K562 (cell line): ENCODE measurements around the gene SDR42E2. TPM values are rescaled to one million over a fixed set of nuclear protein-coding genes. Genes with fewer than 3 reads are reported as not detected.
A peak's percentile ranks its signal among the peaks of the same experiment; 100 is the strongest.

ENCODE experiments used
- ATAC-seq: fragments of 200-7000 bp; cut with Tn5 transposase; 3 replicates; pipeline ENCODE4 v1.9.1; 2020; ENCODE audit warnings: moderate library complexity
- BruUV-seq: library from RNA; stranded (reverse); fragments of 400-500 nt; replicated peaks from 2 replicates; lab custom pipeline; 2021; lab: Mats Ljungman, UMichigan
- CTCF ChIA-PET: fragments of 300-600 bp; formaldehyde crosslinking; extraction: SDS; loops from one replicate; lab custom pipeline; 2021; ENCODE audit warnings: low intra/inter-chr PET ratio; lab: Yijun Ruan, JAX
- POLR2A ChIA-PET: fragments of 300-600, 350-650 bp; sonication (Branson Sonifier 250); formaldehyde crosslinking; extraction: SDS; loops from one replicate; lab custom pipeline; 2021; ENCODE audit warnings: antibody characterized with exemption, inconsistent platforms; lab: Yijun Ruan, JAX
- DNase-seq, 4 experiments: peaks; one replicate each; pipeline versions ENCODE4 v3.0.0 to v3.0.0-alpha.2; 2011 to 2018; ENCODE audit warnings: low spot score in 3 of 4, mixed read lengths in 3 of 4; ENCODE audit errors: extremely low read depth in 1 of 4
- FAIRE-seq: peaks from 2 replicates; lab custom pipeline; 2011; peaks lifted over from hg19 to GRCh38; lab: Jason Lieb, UNC
- H2AFZ ChIP-seq: 2 replicates; pipeline ENCODE4 v1.6.0; 2011; ENCODE audit warnings: low read depth, low read length, control low read depth, inconsistent platforms
- H3K27ac ChIP-seq: fragments of 200-600 bp; 3 replicates; pipeline ENCODE4 v1.8.0; 2011; ENCODE audit warnings: low read depth, mild to moderate bottlenecking, control low read depth, inconsistent platforms, low read length, moderate library complexity, mixed read lengths; ENCODE audit errors: extremely low read depth
- H3K27me3 ChIP-seq, 2 experiments: fragments of 300-600 bp in 1 of 2; 2 replicates in 1 of 2; 3 replicates in 1 of 2; pipeline versions ENCODE4 v1.6.0 to v1.8.0; 2011; ENCODE audit warnings: inconsistent platforms in 2 of 2, low read length in 2 of 2, mild to moderate bottlenecking in 1 of 2, mixed read lengths in 1 of 2, moderate library complexity in 1 of 2; ENCODE audit not compliant: control insufficient read depth in 2 of 2, insufficient read depth in 2 of 2
- H3K36me3 ChIP-seq: fragments of 300-600 bp; 3 replicates; pipeline ENCODE4 v1.8.0; 2011; ENCODE audit warnings: mild to moderate bottlenecking, low read length, inconsistent platforms; ENCODE audit not compliant: control insufficient read depth, insufficient read depth
- H3K4me1 ChIP-seq, 2 experiments: fragments of 200-600 bp in 1 of 2; replicated peaks in 1 of 2; 2 replicates in 1 of 2; 3 replicates in 1 of 2; pipeline versions ENCODE4 v1.5.1 to v1.8.0; 2011; ENCODE audit warnings: inconsistent platforms in 2 of 2, low read length in 2 of 2, mild to moderate bottlenecking in 1 of 2, mixed read lengths in 1 of 2, moderate library complexity in 1 of 2; ENCODE audit not compliant: control insufficient read depth in 2 of 2, insufficient read depth in 2 of 2
- H3K4me2 ChIP-seq: 2 replicates; pipeline ENCODE4 v1.6.1; 2011; ENCODE audit warnings: low read length, control low read depth, inconsistent platforms, mixed read lengths; ENCODE audit not compliant: insufficient read depth
- H3K4me3 ChIP-seq: fragments of 200-600 bp; sonication (generic), shearing (Covaris generic); 2 replicates; pipeline ENCODE4 v1.5.1; 2016; ENCODE audit warnings: control low read depth, inconsistent platforms
- H3K79me2 ChIP-seq: fragments of 200-600 bp; 3 replicates; pipeline ENCODE4 v1.8.0; 2011; ENCODE audit warnings: low read length, inconsistent platforms; ENCODE audit not compliant: control insufficient read depth, insufficient read depth
- H3K9ac ChIP-seq, 2 experiments: 2 replicates each; pipeline versions ENCODE4 v1.6.0 to v1.6.1; 2011; ENCODE audit warnings: low read depth in 2 of 2, low read length in 2 of 2, control low read depth in 1 of 2, inconsistent platforms in 1 of 2, mild to moderate bottlenecking in 1 of 2, mixed read lengths in 1 of 2; ENCODE audit not compliant: insufficient read depth in 1 of 2
- H3K9me1 ChIP-seq: one replicate; pipeline ENCODE4 v1.6.0; 2011; ENCODE audit warnings: inconsistent platforms, mild to moderate bottlenecking, low read length, moderate library complexity; ENCODE audit not compliant: control insufficient read depth, insufficient read depth
- H3K9me3 ChIP-seq: replicated peaks from 2 replicates; pipeline ENCODE4 v1.5.1; 2011; ENCODE audit warnings: low read depth, low read length, inconsistent platforms; ENCODE audit not compliant: control insufficient read depth, insufficient read depth
- H4K20me1 ChIP-seq: replicated peaks from 2 replicates; pipeline ENCODE4 v1.6.1; 2011; ENCODE audit warnings: low read length, inconsistent platforms, mixed read lengths; ENCODE audit not compliant: control insufficient read depth, insufficient read depth
- BDP1 ChIP-seq: IDR thresholded peaks from 3 replicates; pipeline ENCODE4 v1.6.1; 2011; ENCODE audit not compliant: insufficient read length, insufficient read depth
- FOSL1 ChIP-seq: fragments of 200-800 bp; sonication (Bioruptor generic); conservative IDR thresholded peaks from 2 replicates; pipeline ENCODE4 v1.6.1; 2016; ENCODE audit warnings: missing genetic modification characterization, missing compliant biosample characterization
- FOXP1 ChIP-seq: sonication (generic); formaldehyde crosslinking; IDR thresholded peaks from 2 replicates; pipeline ENCODE4 v1.8.0; 2022; ENCODE audit warnings: mild to moderate bottlenecking, missing genetic modification reagents
- MXI1 ChIP-seq: IDR thresholded peaks from 2 replicates; pipeline ENCODE4 v1.6.1; 2011; ENCODE audit warnings: low read depth, mild to moderate bottlenecking, improper control_type of control experiment, low read length
- NCOA1 ChIP-seq: fragments of 450-650 bp; IDR thresholded peaks from 2 replicates; pipeline ENCODE4 v1.6.1; 2016; ENCODE audit warnings: low read depth
- NEUROD1 ChIP-seq: fragments of 150-350 bp; IDR thresholded peaks from 2 replicates; pipeline ENCODE4 v1.6.1; 2014; ENCODE audit warnings: borderline replicate concordance, low read length, low read depth; ENCODE audit not compliant: partially characterized antibody
- PHB ChIP-seq: fragments of 250-450 bp; sonication (Bioruptor Pico); IDR thresholded peaks from 2 replicates; pipeline ENCODE4 v1.5.0; 2021
- RBM14 ChIP-seq: fragments of 200-400 bp; formaldehyde crosslinking; IDR thresholded peaks from 2 replicates; pipeline ENCODE4 v1.6.1; 2018; ENCODE audit warnings: low read depth, mild to moderate bottlenecking, low read length, moderate library complexity, borderline replicate concordance; ENCODE audit not compliant: insufficient read depth
- RFX1 ChIP-seq: fragments of 450-650 bp; IDR thresholded peaks from 2 replicates; pipeline ENCODE4 v1.6.1; 2016; ENCODE audit warnings: mild to moderate bottlenecking, moderate library complexity
- ZBTB1 ChIP-seq: sonication (generic); formaldehyde crosslinking; IDR thresholded peaks from 2 replicates; pipeline ENCODE4 v1.8.1; 2023; ENCODE audit warnings: missing genetic modification reagents, low read depth, mild to moderate bottlenecking, borderline replicate concordance
- ZNF140 ChIP-seq: fragments of 250-450 bp; sonication (Bioruptor Pico); IDR thresholded peaks from 2 replicates; pipeline ENCODE4 v1.8.0; 2021; ENCODE audit warnings: moderate library complexity, mild to moderate bottlenecking, inconsistent platforms
- ZNF436 ChIP-seq: fragments of 250-450, 450-650 bp; sonication (Bioruptor Pico); formaldehyde crosslinking; IDR thresholded peaks from 2 replicates; pipeline ENCODE4 v1.7.0; 2020; ENCODE audit warnings: mild to moderate bottlenecking
- WGBS: fragments of 100-300 bp; shearing (Covaris generic); methylation state at CpG from one replicate; pipeline ENCODE4 v1.1.6; 2016; ENCODE audit warnings: low coverage, mixed read lengths; ENCODE audit not compliant: insufficient coverage; ENCODE audit errors: missing lambda C conversion rate; 5-methylcytosine and 5-hydroxymethylcytosine counted together
- in situ Hi-C: fragments of 300-500 bp; cut with MboI; formaldehyde crosslinking; loops from 4 replicates; pipeline ENCODE4 v1.15.0; 2018; ENCODE audit warnings: inconsistent platforms, mixed read lengths
- intact Hi-C: fragments of 100-400 bp; cut with micrococcal nuclease; formaldehyde crosslinking; loops from 2 replicates; pipeline ENCODE4 v1.14.2; 2022
- polyA plus RNA-seq, 8 experiments: library from polyadenylated mRNA; depleted of rRNA in 4 of 8; stranded (reverse) in 5 of 8; unstranded in 3 of 8; fragments of >200 nt; fragmentation: Nextera tagmentation in 2 of 8; fragmentation: Illumina TruSeq in 1 of 8; extraction: Ambion mirVana in 2 of 8; extraction: Trizol in 1 of 8; gene quantifications; 2 replicates each; pipeline versions ENCODE4 v1.2.1 to v1.2.3, GENCODE V29; 2011 to 2014; ENCODE audit warnings: inconsistent platforms in 1 of 8, missing spikeins in 1 of 8
- total RNA-seq, 7 experiments: library from RNA; depleted of rRNA in 6 of 7; stranded (reverse); fragments of >200 nt in 6 of 7; fragmentation: Illumina TruSeq in 2 of 7; extraction: Trizol in 2 of 7; gene quantifications; 2 replicates each; pipeline versions ENCODE4 v1.2.1 to v1.2.3, GENCODE V29; 2011 to 2021; ENCODE audit warnings: low replicate concordance in 1 of 7
- TF ChIP-seq, protein P1 (sequence below): fragments of 450-650 bp; IDR thresholded peaks from 2 replicates; pipeline ENCODE4 v1.6.1; 2014; ENCODE audit warnings: low read depth, mild to moderate bottlenecking, moderate library complexity, borderline replicate concordance
- TF ChIP-seq, protein P2 (sequence below), 2 experiments: fragments of 450-650 bp in 1 of 2; sonication (generic) in 1 of 2; formaldehyde crosslinking; conservative IDR thresholded peaks; 2 replicates each; pipeline versions ENCODE4 v1.4.0 to v1.8.1; 2020 to 2022; ENCODE audit warnings: mild to moderate bottlenecking in 1 of 2, missing genetic modification reagents in 1 of 2

Gene SDR42E2
- total and polyA plus RNA-seq, 9 of the 15 experiments (the other 6 are each of a cell fraction or from before 2014, with no cell fraction given) = 0.03 to 0.07 (median 0.04) TPM; not detected in 4

DNA sequence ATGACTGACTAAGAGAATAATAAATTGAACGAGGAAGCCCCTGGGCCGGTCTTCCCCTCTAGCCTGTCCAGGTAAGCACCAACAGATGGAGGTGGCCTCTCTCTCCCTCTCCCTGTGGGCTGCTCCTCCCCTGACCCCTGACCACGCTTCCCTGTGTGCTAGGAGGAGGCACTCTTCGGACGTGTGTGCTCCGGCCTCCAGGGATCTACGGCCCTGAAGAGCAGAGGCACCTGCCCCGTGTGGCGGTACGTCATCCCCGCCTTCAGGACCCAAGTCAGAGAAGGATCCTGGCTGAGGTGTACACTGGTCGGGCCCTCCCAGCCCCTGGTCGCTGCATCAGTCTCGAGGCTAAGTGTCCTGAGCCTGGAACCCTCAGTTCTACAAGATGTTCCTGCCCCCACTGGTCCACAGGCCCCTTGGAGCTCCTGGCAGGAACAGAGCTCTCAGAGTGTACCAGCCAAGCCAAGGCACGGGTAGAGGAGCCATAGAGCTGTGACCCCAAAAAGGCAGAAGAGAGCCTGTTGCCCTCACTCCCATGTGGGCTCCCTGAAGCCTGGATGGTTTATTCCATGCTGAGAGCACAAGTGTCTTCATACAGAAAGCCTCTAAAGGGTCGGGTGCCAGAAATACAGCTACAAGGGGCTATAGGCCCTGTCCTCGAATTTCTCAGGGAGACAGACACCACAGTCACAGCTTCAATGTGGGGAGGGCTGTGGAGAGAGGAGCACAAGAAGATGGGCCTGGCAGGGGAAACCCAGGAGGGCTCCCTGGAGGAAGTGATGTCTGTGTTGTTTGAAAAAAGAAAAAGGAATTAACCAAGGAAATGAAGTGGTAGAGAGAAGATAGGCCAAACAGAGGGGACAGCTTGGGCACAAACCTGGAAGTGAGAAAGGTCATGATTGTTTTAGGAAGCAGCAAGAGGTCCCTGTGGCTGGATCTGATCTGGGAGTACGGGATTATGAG lies 15.9 kb downstream of the SDR42E2 start (continued):
- TF ChIP-seq ZNF436 (CRISPR knock-in tag) = peak; percentile 81; the same call in 1 of the 2 replicates

DNA sequence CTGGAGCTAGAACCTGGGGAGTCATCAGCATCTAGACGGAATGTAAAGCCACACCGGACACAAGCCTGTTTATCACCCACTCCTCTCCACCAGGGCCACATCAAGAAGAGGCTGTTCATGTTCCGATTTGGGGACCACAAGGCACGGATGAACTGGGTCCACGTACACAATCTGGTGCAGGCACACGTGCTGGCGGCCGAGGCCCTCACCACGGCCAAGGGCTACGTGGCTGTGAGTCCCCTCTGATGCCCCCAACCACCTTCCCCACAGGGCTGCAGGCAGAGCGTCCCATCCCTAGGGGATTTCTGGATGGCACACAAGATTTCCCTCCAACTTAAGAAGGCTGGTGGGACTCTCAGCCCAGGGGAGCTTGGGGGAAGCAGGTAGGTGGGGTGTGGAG lies 19.1 kb downstream of the SDR42E2 start:
- Histone ChIP-seq H3K4me2 (no peak overlapping the region), H3K9me1 (no peaks in the 10 kb centered on the region), H3K27me3 (peaks cover 40 to 72% of the 10 kb centered on the region in 2 experiments), H2AFZ (no peak overlapping the region), H3K9me3 (no peaks in the 10 kb centered on the region), H3K4me1 (no peaks in the 10 kb centered on the region), H4K20me1 (no peaks in the 10 kb centered on the region; the same call in 1 of the 2 replicates), H3K36me3 (no peaks in the 10 kb centered on the region), H3K79me2 (no peaks in the 10 kb centered on the region), H3K27ac (no peak overlapping the region), H3K9ac (peak overlapping the region in 1 of 2 experiments; percentile 28; a peak in 2 of 4 replicates), H3K4me3 (no peak overlapping the region)
- no peak for FAIRE-seq
- no peak for ATAC-seq
- ChIA-PET CTCF (no interaction called here), POLR2A (no interaction called here)
- no TSS peak for BruUV-seq
- WGBS = 1% methylated on average over 11 of the region's 11 CpGs
- intact Hi-C loops = no loop called here
- TF ChIP-seq FOXP1 (CRISPR knock-in tag) (no peak), PHB (no peak), NEUROD1 (no peak), FOSL1 (no peak), BDP1 (no peak), MXI1 (no peak), ZBTB1 (CRISPR knock-in tag) (no peak), ZNF140 (CRISPR knock-in tag) (no peak), RFX1 (no peak), RBM14 (no peak), NCOA1 (no peak)
- TF ChIP-seq, protein P1, sequence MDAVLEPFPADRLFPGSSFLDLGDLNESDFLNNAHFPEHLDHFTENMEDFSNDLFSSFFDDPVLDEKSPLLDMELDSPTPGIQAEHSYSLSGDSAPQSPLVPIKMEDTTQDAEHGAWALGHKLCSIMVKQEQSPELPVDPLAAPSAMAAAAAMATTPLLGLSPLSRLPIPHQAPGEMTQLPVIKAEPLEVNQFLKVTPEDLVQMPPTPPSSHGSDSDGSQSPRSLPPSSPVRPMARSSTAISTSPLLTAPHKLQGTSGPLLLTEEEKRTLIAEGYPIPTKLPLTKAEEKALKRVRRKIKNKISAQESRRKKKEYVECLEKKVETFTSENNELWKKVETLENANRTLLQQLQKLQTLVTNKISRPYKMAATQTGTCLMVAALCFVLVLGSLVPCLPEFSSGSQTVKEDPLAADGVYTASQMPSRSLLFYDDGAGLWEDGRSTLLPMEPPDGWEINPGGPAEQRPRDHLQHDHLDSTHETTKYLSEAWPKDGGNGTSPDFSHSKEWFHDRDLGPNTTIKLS = no peak
- TF ChIP-seq, protein P2, sequence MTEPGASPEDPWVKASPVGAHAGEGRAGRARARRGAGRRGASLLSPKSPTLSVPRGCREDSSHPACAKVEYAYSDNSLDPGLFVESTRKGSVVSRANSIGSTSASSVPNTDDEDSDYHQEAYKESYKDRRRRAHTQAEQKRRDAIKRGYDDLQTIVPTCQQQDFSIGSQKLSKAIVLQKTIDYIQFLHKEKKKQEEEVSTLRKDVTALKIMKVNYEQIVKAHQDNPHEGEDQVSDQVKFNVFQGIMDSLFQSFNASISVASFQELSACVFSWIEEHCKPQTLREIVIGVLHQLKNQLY (CRISPR knock-in tag; conservative IDR thresholded peaks at IDR 0.05) = no peak
- in situ Hi-C loops = loop anchor here (5.0 to 10.0 kb wide), 2 partner anchors 184 to 597 kb away; no protein-coding TSS in a partner anchor
- DNase-seq = no peak
